GM19239 (cell line): ENCODE data around the gene PRRC2B.

ENCODE experiments used
- DNase-seq: peaks from one replicate; pipeline ENCODE4 v3.0.0; 2011; ENCODE audit warnings: low spot score; ENCODE audit not compliant: insufficient read length
- FAIRE-seq: peaks from 2 replicates; lab custom pipeline; 2011; peaks lifted over from hg19 to GRCh38; lab: Jason Lieb, UNC

PRRC2B gene

DNA sequence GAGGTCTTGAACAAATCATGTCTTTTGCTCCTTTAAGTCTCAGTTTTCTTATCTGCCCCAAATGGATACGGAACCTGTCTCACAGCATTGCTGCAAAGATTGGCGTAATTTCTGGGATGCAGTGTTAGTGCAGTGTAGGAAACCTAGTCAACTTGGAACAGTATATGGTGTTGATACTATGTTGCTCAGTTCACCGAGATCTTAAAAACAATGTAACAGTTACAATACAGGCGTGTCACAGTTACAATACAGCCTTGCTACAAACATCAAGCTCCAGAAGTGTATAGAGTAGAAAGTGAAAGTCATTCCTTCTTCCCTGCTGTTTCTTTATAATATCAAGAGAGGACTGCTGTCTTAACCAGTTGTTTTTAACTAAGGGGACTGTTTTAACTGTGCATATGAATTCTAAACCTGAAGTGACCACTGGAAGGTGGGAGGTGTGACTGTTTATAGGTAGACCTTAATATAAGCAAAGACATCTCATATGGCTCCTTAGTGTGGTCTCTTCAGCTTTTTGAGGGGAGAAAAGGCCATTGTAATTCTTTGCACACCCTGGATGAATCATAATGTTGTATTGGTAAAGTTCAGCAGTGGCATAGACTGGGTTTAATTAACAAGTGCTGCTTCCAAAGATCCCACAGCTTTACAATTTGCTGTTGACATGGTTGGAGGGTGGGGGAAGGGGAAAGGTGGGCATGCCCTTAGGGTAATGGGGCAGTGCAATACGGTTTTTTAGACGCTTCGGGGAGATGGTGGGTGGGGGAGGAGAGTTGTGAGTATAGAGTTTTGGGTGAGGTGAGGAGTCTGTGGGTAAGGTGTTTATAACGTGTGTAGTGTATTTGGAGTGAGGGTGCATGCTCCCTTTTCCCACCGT lies 12.9 kb downstream of the PRRC2B start:
- no peak for FAIRE-seq
- DNase-seq = no peak

DNA sequence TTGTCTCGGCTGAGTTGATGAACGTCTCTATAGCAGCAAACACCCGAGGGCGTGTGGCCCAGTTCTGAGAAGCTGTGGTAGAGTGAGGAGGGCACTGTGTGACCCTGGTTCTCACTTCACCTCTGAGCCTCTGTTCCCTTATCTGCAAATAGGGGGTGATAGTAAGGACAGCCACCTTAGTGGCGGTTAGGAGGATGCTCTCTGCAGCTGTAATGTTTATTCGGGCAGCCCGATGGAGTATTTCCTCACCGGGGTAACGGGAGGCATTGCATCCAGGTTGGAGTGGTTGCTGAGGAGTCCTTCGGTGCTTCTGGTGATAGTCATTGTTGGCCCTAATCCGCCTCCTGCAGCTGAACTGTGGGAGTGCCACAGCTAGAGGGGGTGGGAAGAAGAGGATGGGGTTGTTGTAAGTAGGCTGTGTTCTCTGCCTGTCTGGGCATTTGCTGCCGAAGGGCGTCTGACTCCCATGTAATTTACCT lies 13.9 kb downstream of the PRRC2B start:
- FAIRE-seq (no peak), DNase-seq (no peak)

DNA sequence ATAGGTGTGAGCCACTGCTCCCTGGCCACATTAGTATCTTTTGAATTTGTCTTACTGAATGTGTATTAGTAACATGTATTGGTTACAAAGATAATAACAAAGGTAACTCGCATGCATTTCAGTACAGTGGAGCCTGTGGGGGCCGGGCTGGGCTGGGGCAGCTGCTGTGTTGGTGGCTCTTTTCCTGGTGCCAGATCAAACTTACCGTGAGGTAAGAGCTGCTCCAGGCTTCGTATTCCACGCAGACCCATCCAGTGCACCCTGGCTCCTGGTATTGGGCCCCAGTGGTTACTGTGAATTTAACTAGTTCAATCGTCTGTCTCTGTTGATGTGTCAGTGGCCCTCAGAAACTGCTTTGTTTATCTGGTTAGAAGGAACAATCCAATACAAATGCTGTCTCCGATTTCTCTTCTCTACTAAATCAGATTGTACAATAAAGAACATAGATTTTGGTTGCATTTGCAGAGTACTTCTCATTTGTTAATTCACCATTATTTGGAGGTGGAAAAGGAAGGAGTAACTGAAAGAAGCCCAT lies 15.6 kb downstream of the PRRC2B start:
- FAIRE-seq (no peak), DNase-seq (no peak)

DNA sequence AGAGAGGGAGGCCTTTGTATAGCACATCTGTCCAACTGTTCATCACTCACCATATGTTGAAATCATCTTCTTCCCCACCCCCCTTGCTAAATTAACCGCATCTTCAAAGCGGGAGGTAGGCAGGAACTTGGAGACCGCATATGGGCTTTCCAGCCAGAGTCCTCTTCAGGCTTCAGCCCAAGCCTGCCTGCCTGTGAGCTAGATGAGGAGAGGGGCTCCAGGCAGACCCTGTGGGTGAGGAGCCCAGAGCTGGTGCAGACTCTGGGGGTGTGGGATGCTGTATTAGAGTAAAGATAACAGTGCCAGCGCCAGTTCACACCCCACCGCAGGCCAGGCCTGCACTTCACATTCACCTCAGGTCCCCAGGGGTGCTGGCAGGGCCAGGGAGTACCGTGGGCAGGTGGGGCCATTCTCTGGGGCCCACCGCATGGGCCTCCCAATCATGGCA lies 16.2 kb downstream of the PRRC2B start:
- FAIRE-seq (no peak), DNase-seq (no peak)

DNA sequence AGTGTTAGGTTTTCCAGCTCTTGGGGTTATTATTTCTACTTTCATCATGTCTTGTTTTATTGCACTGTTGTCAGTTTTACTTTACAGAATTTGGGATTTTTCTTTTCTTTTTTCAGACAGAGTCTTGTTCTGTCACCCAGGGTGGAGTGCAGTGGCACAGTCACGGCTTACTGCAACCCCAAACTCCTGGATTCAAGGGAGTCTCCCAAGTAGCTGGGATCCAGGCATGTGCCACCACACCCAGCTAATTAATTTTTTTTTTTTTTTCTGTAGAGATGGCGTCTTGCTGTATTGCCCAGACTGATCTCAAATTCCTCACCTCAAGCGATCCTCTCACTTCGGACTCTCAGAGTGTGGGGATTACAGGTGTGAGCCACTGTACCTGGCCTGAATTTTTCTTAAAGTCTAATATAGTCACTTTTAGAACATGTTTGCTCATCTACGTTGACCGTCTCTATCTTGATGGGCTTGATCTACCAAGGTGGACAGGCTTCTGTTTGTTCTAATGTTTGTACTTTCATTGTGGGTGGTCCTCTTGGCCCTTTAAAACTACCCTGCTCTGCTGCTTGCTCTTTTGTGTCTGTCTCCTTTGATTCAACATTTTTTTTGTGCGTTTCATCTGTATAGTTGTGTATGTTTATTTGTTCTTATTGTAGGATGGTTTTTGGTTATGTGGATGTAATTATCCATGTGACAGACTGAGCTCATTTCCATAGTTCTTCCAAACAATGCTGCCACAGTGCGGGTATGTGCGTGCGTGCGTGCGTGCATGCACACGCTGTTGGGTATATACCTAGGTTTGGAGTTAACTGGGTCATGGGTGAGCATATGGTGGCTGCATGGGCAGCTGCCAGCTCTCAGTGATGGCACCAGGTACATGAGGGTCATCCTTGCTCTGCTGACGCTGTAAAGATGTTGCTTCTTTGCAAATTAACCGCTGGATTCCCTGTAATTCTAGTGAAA lies 18.1 kb downstream of the PRRC2B start:
- no peak for DNase-seq
- FAIRE-seq = no peak

DNA sequence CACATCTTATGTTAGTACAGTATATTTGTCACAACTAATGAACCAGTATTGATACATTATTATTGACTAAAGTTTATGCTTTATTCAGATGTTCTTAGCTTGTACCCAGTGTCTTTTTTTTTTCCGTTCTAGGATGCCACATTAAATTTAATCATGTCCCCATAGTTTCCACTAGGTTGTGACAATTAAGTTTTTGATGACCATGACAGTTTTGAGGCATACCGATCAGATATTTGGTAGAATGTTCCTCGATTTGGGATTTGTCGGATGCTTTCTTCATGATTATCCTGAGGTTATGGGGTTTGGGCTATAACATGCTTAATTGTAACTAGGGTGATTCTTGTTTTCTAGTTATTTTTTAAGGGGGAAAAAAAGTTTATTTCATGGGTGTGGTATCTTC lies 22.6 kb downstream of the PRRC2B start:
- FAIRE-seq (no peak), DNase-seq (no peak)

DNA sequence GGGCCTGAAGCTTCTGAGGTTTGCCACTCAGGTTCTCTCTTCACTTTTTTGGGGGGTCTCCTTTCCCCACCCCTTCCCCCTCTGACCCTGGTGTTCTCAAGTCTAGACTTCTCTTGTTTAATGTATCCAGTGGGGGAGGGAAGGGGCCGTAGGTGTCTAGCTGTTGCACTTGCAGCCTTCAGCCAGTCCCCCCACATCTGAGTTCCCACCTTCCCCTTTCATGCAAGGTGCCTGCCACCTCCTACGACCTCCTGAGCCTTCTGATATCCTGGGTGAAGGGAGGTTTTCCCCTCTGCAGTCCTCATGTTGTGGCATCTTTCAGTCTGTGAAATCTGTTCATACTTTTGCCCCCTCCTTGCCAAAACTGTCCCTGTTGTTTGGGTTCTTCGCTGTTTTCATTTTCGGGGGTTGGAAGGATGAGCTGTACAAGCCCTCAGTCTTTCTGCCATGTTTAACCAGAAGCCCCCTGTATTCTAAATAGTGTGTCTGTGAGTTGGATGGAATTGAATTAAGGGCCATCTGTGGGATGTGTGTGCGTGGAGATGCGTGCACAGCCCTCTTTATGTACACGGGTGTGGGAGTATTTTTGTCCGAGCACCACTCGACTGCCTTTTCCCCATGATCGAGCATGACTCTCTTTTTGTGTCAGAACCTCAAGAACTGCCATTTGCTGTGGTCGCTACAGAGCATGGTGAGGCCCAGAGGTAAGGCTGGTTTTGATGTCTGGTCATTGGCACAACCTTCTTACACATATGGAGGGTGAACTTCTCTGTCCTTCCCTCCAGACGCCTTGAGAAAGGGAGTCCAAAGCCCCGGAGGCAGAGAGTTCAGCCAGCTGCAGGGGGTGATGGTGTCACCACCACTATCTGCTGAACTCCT lies 23.6 kb downstream of the PRRC2B start:
- DNase-seq = no peak
- FAIRE-seq = peak; percentile 18

DNA sequence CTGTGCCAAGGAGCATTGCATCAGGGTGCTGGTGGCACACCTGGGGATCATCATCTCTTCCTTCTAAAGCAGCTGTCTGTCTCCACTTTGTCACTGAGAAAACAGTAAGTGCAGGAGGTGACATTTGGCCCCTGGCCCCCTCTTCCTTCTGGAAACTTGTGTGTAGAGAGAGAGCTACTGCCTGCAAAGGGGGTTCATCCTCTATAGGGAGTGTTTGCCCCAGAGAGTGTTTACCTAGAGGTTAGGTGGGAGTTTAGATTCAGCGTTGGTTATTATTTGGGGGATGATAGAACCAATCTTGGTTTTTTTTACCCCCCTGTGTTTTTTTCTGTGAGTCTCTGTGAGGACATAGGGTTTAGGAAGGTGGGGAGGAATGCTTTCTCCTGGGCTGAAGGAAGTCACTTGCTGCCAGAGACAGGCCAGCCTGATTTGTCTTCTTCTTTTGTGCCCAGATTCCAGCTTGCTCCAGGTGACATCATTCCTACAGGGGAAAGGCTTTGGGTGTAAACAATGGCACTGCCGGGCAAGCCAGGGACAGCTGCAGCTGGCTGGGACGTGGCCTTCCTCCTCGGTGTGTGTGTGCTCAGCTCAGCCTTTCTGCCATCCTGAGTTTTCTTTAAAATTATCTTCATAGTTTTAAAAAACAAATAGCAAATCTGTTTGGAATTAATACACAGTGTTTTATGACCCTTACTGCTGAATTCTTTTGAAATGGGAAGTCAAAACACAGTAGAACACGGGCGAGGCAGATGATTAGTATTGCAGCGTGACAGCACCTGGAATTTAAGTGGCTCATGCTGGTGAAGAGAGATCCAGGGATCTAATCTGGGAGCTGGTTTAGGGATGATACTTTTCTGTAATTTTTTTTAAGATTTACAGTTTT lies 24.5 kb downstream of the PRRC2B start:
- FAIRE-seq = no peak
- no peak for DNase-seq

DNA sequence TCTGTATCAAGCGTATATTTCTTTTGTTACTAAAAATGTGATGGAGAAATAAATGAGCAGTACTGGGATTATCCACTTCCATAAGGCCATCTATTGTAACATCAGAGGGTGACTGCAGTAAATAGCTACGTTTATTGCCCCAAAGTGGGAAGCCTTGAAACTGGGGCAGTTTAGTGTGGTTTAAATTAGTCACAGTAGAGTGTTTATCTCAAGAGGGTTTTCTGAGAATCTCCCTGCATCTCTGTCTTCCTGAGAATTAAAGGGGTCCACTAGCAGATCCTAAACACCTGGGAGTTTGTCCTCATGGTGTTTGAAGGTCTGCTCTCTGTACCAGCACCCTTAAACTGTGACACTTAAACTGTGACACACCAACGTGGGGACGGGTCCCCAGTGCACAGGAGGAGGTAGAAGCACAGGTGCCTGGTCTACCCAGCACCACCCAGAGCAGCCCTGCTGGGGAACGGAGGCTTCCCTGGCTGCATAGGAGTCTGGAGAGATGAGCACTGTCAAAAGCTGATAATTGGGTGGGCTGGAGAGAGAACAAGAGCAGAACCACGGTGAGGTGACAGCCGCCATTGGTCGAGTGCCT lies 25.2 kb downstream of the PRRC2B start:
- DNase-seq = no peak
- no peak for FAIRE-seq

DNA sequence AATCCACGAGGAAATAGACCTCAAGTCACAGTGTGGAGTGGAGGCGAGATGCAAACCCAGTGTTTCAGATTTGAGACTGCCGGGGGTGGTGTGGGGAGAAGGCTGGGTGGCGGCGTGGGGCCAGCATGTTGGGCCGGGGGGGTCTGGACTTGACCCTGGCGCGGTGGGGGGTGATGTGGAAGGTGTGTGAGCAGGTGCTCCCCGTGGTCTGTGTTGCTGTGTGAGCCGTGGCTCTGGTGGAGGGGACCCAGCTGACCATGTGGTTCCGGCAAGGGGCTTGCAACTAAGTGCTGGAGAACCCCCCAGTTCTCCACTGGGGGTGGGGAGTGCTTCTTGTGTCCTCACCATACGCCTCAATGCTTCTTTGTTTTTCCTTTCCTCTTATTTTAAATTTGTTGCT lies 25.8 kb downstream of the PRRC2B start:
- DNase-seq (no peak), FAIRE-seq (no peak)

DNA sequence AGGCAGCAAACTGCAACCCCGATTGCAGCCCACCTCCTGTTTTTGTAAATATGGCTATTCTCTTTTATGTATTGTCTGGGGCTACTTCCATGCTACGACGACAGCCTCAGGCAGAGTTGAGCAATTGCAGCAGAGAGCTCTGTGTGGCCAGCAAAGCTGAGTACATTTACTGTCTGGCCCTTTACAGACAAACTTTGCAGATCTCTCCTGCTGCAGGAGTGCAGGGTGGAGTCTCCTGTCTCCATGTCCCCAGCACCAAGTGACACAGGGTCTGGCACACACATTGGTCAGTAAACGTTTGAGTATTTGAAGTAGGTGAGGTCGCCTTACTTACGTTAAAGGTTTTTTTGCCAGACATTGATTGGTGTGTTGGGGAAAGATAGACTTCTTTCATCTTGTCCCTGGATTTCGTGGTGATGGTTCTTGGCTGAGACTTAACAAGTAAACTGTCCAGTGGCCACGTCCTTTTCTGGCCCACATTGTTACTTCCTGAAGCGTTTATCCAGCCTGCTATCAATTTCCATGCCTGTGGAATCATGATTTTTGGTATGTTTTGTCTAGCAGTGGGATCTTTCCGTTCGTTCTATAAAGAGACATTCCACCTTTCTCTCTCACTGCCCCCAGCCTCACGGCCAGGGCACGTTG lies 27.2 kb downstream of the PRRC2B start:
- DNase-seq (no peak), FAIRE-seq (no peak)

DNA sequence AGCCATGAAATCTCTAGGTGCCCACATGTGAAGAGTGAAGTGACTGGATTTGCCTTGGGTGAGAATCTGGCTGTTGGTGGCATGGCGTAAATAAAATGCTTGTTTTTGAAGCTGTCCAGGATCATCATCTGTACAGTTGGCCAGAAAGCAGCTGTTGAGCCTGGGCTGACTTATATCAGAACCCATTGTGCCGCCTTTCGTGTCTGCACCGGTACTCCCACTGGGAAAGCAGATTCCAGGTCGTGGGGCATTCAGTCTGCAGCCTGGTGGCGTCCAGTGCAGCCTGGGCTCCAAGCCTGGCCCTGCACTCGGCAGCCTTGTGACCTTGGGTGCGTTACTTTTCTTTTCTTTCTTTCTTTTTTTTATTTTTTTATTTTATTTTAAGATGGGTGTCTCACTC lies 27.8 kb downstream of the PRRC2B start:
- DNase-seq = no peak
- no peak for FAIRE-seq

DNA sequence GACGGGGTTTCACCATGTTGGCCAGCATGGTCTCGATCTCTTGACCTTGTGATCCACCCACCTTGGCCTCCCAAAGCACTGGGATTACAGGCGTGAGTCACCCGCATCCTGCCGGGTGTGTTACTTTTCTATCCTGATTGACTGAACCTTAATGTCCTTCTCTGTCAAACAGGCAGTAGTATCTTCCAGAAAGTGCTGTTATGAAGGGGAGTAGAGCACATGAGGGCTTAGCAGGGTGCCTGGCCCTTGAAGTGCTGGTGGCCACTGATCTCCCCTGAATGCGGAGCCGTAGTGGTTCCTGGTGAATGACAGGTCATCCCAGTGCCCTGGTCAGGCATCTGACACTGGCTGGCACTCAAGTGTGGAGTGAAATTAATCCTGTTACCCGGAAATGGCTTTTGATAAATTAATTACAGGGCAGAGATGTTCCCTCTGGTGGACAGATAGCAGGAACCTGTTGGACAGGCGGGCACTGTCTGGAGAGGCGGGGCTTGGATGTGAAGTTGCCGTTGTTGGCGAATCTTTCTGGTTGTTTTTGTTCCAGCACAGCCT lies 28.4 kb downstream of the PRRC2B start:
- DNase-seq (no peak), FAIRE-seq (no peak)

DNA sequence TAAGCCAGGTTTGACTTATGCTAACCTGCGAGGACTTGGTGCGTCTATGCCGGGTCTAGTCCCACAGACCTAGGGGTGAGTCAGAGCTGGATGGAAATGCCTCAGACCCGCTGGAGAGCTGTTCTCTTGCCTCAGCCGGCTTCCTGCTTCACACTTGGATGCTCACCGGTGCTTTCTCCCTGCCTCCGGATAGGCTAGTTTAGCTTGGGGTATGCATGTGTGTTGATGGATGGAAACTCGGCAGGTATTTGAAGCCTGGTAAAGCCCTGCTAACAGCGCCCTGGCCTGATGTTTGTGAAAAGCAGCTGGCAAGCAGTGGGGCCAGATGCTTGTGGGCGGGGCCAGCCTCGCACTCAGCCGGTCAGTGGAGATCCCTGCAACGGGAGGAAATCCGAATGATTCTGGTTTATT lies 29.3 kb downstream of the PRRC2B start:
- FAIRE-seq (no peak), DNase-seq (no peak)

DNA sequence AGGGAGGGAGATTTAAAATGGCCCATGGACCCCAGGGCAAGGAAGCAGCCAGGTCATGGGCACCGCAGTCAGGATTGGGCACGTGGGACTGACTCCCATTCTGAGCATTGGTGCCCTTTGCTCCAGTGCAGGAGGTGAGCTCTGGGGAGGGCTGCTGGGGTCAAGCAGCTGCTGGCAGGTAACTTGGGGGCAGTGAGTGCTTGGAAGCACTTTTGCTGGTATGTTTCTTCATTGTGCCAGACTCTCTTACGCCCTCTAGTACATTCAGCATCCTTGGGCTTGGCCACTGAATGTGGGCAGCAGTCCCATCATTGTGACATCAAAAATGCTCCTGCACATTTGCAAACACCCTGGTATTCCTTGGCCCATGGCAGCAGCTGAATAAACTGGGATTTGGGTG lies 32.7 kb downstream of the PRRC2B start:
- no peak for FAIRE-seq

DNA sequence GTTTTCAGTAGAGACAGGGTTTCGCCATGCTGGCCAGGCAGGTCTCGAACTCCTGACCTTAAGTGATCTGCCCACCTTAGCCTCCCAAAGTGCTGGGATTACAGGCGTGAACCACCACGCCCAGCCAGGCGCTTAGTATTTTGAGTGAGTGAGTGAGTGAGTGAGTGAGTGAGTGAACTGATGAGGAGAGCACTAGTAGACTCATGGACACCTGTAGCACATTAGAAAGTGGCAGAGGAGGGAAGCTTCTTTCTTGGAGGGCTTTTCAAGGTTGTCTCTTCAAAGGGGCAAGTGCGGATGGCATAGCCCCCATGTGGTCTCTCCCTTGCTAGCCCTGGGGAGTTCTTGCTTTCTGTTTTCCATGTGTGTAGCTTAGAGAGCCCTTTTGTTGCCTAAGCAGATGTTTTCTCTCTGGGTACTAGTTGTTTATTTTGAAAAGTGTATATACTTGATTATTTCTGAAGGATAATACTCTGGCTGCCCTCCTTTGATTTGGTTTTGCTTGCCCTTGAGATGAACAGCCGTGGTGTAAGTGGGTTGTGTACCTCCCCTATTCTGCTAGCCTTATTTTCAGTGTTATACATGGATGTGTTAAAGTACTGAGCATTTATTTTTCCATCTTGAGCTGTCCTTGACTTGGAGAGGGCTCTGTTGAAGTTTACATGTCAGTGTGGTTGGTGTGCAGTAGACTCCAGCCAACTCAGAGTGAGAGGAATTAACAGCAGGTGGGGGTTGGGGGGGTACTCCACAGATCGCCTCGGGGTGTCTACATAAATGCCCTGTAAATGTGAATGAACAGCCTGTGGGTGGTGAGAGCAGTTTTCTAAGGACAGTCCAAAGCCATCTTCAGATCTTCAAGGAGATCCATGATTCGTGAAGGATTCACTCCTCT lies 35.5 kb downstream of the PRRC2B start:
- FAIRE-seq = no peak
- DNase-seq = no peak

More for the DNA sequence above, 32.7 kb downstream of the PRRC2B start:
- DNase-seq = no peak

DNA sequence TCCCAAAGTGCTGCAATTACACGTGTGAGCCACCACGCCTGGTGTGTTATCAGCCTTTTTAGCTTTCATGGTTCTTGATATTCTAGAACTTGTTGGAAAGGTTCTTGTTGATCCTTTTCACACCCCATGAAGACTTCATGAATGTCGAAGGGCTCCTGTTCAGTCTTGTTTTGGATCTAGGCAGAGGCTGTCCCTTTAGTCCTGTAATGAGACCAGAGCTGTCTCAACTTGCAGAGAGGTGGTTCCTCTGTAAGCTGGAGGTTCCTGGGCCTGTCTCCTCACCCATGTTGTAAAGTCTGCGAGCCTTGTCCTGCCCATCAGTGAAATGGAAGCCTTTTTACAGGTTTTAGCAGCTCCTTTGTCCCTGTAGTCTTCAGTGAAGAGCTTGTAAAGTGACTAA lies 38.2 kb downstream of the PRRC2B start:
- no peak for FAIRE-seq
- DNase-seq = no peak
